Type B pancreatic cell (in vitro differentiated cells): ENCODE results near the gene ITGB6. TPM values are rescaled to one million over a fixed set of nuclear protein-coding genes. Genes with fewer than 3 reads are reported as not detected.

Experiments used
- DNase-seq: peaks from one replicate; pipeline ENCODE4 v3.0.0; 2021; ENCODE audit warnings: mixed read lengths; ENCODE audit not compliant: unreplicated experiment; ENCODE audit errors: extremely low spot score
- H3K27ac Mint-ChIP-seq: 2 replicates; pipeline ENCODE4 v1.8.0; 2021; ENCODE audit warnings: mild to moderate bottlenecking, mixed read lengths
- H3K27me3 Mint-ChIP-seq: 2 replicates; pipeline ENCODE4 v1.8.0; 2021; ENCODE audit warnings: mixed read lengths
- H3K36me3 Mint-ChIP-seq: 2 replicates; pipeline ENCODE4 v1.8.0; 2021; ENCODE audit warnings: mixed read lengths
- H3K4me1 Mint-ChIP-seq: one replicate; pipeline ENCODE4 v1.8.0; 2021; ENCODE audit warnings: mixed read lengths; ENCODE audit not compliant: unreplicated experiment
- H3K4me3 Mint-ChIP-seq: 2 replicates; pipeline ENCODE4 v1.8.0; 2021; ENCODE audit warnings: mild to moderate bottlenecking, mixed read lengths
- H3K9me3 Mint-ChIP-seq: 2 replicates; pipeline ENCODE4 v1.8.0; 2021; ENCODE audit warnings: mixed read lengths
- long read RNA-seq: library from polyadenylated mRNA; unstranded; transcript quantifications from one replicate; pipeline ENCODE4 v2.0.0, GENCODE V29; 2020
- total RNA-seq: library from RNA; stranded (reverse); gene quantifications from 2 replicates; pipeline ENCODE4 v1.2.1, GENCODE V29; 2021; ENCODE audit warnings: low replicate concordance
- TF ChIP-seq, protein P1 (sequence below): fragments of 200-600 bp; sonication (generic); conservative IDR thresholded peaks from 2 replicates; pipeline ENCODE4 v1.5.0; 2021; ENCODE audit warnings: antibody characterized with exemption, mild to moderate bottlenecking

ITGB6 gene, protein sequence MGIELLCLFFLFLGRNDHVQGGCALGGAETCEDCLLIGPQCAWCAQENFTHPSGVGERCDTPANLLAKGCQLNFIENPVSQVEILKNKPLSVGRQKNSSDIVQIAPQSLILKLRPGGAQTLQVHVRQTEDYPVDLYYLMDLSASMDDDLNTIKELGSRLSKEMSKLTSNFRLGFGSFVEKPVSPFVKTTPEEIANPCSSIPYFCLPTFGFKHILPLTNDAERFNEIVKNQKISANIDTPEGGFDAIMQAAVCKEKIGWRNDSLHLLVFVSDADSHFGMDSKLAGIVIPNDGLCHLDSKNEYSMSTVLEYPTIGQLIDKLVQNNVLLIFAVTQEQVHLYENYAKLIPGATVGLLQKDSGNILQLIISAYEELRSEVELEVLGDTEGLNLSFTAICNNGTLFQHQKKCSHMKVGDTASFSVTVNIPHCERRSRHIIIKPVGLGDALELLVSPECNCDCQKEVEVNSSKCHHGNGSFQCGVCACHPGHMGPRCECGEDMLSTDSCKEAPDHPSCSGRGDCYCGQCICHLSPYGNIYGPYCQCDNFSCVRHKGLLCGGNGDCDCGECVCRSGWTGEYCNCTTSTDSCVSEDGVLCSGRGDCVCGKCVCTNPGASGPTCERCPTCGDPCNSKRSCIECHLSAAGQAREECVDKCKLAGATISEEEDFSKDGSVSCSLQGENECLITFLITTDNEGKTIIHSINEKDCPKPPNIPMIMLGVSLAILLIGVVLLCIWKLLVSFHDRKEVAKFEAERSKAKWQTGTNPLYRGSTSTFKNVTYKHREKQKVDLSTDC
- total RNA-seq: 3.2 and 7.8 TPM in 2 replicates
- long read RNA-seq, partial matches to known transcripts: 11 of 15 reads
- long read RNA-seq, other reads (novel, unspliced or antisense): 4 of 15 reads

DNA sequence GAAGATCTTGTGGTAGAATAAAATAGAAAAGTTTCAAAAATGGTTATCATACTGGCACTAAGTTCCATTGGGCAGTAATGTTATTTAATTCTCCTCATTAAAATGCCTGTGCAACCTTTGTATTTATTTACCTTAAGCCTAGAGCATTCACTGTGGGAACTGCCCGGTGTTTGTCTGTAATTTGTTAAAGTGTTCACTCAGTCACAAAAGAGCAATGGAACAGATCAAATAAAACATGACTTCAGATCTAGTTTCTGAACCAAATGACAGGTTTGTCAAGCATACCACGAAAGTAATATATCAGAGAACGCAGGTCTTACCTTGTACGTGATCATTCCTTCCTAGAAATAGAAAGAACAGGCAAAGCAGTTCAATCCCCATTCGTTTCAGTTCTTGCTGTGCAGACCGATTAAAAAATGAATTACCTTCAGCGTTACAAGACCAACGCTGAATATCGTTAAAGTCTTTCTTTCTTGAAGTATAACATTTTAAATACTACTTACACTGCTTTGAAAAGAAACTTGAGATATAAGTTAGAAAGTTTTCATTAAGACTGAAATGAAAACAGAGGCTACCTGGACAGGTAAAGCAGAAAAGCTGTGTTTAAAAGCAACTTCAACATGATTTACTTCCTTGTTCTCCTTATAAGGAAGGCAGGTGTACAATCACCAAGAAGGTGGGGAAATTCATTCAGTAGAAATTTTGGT is at the start of gene ITGB6:
Gene ITGB6, minus strand, starts transcription at position 590 of the 707 bp plus-strand sequence. Its CDS starts 209 bp downstream, at position 381.
- Mint-ChIP-seq H3K27me3 (no peaks in the 10 kb centered on the region), H3K4me3 (peak within 1 kb of the TSS; percentile 88), H3K9me3 (peaks cover 5% of the 10 kb centered on the region), H3K4me1 (peaks cover 13% of the 10 kb centered on the region), H3K27ac (peak within 1 kb of the TSS; percentile 93), H3K36me3 (no peaks in the 10 kb centered on the region)
- DNase-seq: no peak
- TF ChIP-seq, protein P1, sequence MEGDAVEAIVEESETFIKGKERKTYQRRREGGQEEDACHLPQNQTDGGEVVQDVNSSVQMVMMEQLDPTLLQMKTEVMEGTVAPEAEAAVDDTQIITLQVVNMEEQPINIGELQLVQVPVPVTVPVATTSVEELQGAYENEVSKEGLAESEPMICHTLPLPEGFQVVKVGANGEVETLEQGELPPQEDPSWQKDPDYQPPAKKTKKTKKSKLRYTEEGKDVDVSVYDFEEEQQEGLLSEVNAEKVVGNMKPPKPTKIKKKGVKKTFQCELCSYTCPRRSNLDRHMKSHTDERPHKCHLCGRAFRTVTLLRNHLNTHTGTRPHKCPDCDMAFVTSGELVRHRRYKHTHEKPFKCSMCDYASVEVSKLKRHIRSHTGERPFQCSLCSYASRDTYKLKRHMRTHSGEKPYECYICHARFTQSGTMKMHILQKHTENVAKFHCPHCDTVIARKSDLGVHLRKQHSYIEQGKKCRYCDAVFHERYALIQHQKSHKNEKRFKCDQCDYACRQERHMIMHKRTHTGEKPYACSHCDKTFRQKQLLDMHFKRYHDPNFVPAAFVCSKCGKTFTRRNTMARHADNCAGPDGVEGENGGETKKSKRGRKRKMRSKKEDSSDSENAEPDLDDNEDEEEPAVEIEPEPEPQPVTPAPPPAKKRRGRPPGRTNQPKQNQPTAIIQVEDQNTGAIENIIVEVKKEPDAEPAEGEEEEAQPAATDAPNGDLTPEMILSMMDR: no peak

DNA sequence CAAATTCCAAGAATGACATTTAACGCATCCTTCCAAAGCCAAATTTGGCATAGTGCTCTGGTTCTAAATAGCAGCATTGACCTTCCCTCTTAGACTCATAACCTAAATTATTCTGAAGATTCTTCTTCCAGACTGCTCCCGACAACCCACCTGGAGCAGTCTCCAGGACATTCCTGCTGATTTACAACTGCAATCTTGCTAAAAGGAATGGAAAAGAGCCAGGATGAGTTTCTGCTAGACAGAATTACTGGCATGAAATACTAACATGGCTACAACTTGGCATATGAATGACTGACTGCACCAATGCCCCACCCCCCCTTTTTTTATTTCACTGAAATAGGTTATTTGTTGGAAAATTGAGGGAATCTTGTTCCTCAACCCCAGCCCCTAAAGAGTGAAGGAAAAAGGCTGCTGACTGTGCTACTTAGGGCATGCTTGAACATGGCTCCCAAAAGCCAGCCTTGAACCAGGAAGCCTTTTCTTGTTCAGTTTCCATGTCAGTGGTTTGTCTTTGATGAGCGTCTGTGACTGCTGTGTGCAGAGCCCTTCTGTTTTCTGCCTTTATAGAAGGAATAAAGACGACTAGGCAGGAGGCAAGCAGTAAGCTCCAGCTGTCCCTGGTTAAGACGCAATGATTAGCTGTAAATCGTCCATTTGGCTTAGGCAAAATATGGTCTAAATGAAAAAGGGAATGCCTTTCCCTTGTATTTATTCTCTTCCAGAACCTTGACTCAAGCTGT is 47.4 kb upstream of the ITGB6 start:
- peaks cover 18% of the 10 kb centered on the region for H3K4me1 Mint-ChIP-seq
- H3K27me3 Mint-ChIP-seq: no peaks in the 10 kb centered on the region
- no peak overlapping the region for H3K4me3 Mint-ChIP-seq
- H3K36me3 Mint-ChIP-seq: no peaks in the 10 kb centered on the region
- H3K27ac Mint-ChIP-seq: no peak overlapping the region
- TF ChIP-seq, protein P1: no peak
- H3K9me3 Mint-ChIP-seq: no peaks in the 10 kb centered on the region
- no peak for DNase-seq

DNA sequence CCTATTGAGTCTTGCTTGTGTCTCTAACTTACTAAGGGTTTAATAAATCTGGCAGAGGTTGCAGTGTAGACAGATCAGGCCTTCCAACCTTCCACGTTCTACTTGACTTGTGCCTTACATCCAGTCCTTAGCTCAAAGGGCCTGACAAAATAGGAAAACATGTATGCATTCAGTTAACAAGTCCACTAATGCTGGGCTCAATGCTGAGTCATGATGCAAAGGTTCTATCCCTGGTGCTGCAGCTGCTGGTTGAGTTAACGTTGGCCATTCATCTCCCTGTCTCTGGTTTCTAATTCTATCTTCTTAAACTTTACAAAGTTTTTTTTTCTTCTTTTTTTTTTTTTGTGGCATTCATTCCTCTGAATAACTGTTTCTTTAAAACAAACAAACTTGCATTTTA is 46.3 kb upstream of the ITGB6 start:
- no peaks in the 10 kb centered on the region for H3K27me3 Mint-ChIP-seq
- H3K9me3 Mint-ChIP-seq: no peaks in the 10 kb centered on the region
- H3K4me1 Mint-ChIP-seq: peaks cover 24% of the 10 kb centered on the region
- no peak overlapping the region for H3K4me3 Mint-ChIP-seq
- DNase-seq: no peak
- TF ChIP-seq, protein P1: no peak
- H3K36me3 Mint-ChIP-seq: no peaks in the 10 kb centered on the region
- H3K27ac Mint-ChIP-seq: no peak overlapping the region

DNA sequence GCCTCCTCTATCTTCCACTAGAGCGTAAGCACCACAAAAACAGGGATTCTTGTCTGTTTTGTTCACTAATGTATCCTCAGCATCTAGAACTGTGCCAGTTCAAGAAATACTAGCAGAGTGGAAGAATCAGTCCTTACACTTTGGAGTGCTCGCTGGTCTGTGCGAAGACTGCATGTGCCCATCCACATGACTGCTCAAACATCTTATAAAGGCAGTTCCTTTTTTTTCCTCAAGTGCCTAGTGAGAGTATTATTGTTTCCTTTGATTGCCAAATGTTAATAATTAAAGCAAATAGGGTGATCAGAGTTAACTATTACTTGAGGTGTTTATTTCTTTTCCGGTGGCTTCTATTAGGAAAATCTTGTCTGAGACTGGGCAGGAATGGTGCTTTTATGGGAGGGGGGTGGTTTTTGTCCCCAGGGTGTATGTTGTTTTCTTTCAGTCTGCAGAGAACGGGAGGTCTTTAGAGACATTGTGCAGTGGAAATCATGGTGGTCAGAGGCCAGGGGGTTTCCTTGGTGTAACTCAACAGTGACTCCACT is 45.6 kb upstream of the ITGB6 start:
- H3K9me3 Mint-ChIP-seq: no peaks in the 10 kb centered on the region
- H3K27me3 Mint-ChIP-seq: no peaks in the 10 kb centered on the region

More for the DNA sequence above, 45.6 kb upstream of the ITGB6 start:
- no peak for DNase-seq
- Mint-ChIP-seq H3K27ac (no peak overlapping the region), H3K4me1 (peaks cover 29% of the 10 kb centered on the region), H3K4me3 (no peak overlapping the region), H3K36me3 (no peaks in the 10 kb centered on the region)
- TF ChIP-seq, protein P1: no peak
